NCI-H128 (cell line): ENCODE measurements around the gene RGPD4.

Experiments used
- DNase-seq: peaks from one replicate; lab custom pipeline; 2025; ENCODE audit not compliant: unreplicated experiment; lab: John Stamatoyannopoulos, UW

Gene RGPD4

DNA sequence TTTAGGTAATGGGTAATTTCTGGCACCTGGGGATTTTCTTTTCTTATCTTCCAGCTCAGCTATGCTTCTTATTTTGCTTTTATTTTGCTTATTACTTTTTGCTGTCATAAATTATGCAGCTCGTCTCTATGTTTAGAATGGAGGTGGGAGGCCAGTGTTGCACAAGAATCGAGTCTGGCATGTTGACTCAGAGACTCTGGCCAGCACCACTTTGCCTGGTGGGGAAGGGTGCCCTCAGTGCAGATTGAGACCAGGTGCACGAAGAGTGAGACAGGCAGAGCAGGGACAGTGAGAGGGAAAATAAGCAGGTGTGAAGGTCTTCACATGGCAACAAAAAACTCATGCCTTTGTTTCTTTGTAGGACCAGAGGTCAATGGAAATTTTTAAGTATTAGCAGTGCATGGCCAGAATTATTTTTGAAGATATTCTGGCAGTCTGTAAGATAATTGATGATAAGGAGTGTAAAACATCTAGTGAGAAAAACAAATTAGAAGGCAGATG lies 100.4 kb downstream of the RGPD4 start:
- DNase-seq = no peak

DNA sequence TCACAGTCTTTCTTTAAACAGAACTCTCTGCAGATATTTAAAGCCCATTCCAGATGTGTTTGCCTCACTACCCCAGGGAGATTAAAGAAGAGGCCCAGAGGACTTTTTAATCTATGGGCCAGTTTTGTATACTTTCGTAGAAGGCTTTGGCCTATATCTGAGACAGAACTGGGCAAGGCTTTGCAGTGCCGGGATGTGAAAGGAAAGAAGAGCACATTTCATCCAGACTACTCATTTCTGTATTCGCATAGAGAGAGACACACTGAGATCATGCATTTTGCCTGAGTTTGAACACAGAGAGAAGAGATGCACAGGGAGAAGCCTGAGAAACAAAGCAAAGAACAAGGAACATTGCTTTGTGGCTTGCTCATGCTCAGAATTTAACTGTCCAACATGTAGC lies 104.7 kb downstream of the RGPD4 start:
- DNase-seq = no peak

DNA sequence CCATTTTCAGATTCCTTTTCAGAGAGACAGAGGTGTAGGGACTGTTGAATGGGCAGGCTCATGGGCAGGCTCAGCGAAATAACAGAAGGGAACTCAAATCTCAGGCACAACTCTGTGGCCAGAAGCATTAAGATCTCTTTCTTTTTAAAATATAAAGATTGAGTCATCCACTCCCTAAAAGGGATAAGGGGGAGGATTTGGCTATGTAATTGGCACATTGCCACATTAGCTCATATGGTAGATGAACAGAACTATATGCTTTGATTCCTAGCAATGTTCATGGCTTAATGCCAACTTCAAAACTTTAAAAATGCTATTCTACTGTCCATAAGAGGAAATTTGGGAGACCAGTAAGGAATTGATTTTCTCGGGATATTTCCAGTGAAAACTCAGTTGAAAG lies 105.8 kb downstream of the RGPD4 start:
- no peak for DNase-seq

GRCh38 chr2:107932979-107933378 lies 106.3 kb downstream of the RGPD4 start:
- DNase-seq = no peak

DNA sequence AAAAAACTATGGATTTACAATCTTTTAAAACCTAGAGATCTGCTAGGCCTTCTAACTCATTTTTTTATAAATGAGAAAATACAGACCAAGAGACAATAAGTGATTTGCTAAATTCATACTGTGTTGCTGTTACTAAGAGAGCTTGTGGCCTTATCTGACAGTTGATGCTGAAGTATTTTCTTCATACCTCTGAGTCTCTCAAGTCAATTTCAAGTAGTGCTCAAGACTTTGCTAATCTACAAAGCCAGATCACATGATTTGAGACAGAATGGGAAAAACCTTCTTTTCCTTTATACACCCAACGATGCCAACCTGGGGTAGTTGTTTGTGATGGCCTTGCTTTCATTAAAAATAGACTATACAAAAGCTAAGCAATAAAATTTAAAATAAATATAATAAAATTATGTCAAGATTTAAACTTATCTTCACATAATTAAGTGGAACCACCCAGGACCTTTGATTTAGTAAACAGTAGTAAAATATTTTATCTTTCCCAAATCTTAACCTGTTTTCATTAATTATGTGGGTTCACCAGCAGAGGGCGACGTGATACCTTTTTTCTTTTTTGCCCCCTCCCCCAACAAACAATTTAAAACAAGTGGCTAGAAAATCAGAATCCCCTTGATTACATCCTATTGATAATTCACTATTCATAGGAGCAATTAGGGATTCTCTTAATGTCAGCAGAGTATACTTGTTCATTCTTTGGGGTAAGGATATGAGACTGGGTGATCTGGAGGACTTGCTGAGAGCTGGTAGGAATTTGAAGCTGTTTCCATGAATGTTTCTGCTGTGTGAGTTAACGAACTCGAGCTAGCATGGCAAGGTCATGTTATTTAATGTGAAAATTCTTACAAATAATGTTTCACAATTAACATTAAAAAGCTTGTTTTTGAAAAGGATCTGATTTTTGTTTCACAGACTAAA lies 110.0 kb downstream of the RGPD4 start:
- no peak for DNase-seq
